HCT116 (cell line): ENCODE results near the gene ZNF823. TPM values are rescaled to one million over a fixed set of nuclear protein-coding genes. Genes with fewer than 3 reads are reported as not detected.

Source experiments
- ATAC-seq: fragments of 200-7000 bp; cut with Tn5 transposase; 2 replicates; pipeline ENCODE4 v1.9.1; 2020; ENCODE audit warnings: mild to moderate bottlenecking, moderate library complexity
- BruUV-seq: library from RNA; stranded (reverse); fragments of 400-500 nt; replicated peaks from 2 replicates; lab custom pipeline; 2021; lab: Mats Ljungman, UMichigan
- CTCF ChIA-PET: fragments of 300-600 bp; sonication (Branson Sonifier 250); formaldehyde crosslinking; loops from one replicate; lab custom pipeline; 2021; ENCODE audit warnings: antibody characterized with exemption; lab: Charles Lee
- POLR2A ChIA-PET: fragments of 300-600, 350-600 bp; sonication (Branson Sonifier 250); formaldehyde crosslinking; loops from one replicate; lab custom pipeline; 2021; ENCODE audit warnings: antibody characterized with exemption; lab: Charles Lee
- RAD21 ChIA-PET, 2 experiments: fragments of 300-600 bp; sonication (Branson Sonifier 250); formaldehyde crosslinking; loops; one replicate each; lab custom pipeline; 2023; ENCODE audit warnings: low total read pairs in 2 of 2; ENCODE audit not compliant: uncharacterized antibody in 2 of 2, unreplicated experiment in 2 of 2, low non-redundant PET in 1 of 2; lab: Charles Lee
- DNase-seq: peaks from one replicate; pipeline ENCODE4 v3.0.0-alpha.2; 2010; ENCODE audit warnings: low read depth, low spot score
- H2AFZ ChIP-seq: fragments of 200-600 bp; shearing (Covaris generic), sonication (generic); 2 replicates; pipeline ENCODE4 v1.6.1; 2017; ENCODE audit warnings: low read depth, mixed run types, mixed read lengths, antibody characterized with exemption, low read length; ENCODE audit not compliant: poor library complexity, severe bottlenecking
- H3K27ac ChIP-seq: 2 replicates; pipeline ENCODE4 v1.5.1; 2012; ENCODE audit warnings: low read depth, low read length
- H3K27me3 ChIP-seq: fragments of 200-600 bp; sonication (generic); 2 replicates; pipeline ENCODE4 v1.6.1; 2016; ENCODE audit warnings: mixed run types, low read length, mixed read lengths; ENCODE audit not compliant: insufficient read depth
- H3K36me3 ChIP-seq, 2 experiments: fragments of 200-500 bp in 1 of 2; fragments of 200-600 bp in 1 of 2; sonication (Bioruptor generic) in 1 of 2; sonication (generic) in 1 of 2; 2 replicates each; pipeline versions ENCODE4 v1.5.1 to v1.6.1; 2014 to 2016; ENCODE audit warnings: low read length in 2 of 2, inconsistent platforms in 1 of 2, mixed read lengths in 1 of 2, mixed run types in 1 of 2; ENCODE audit not compliant: insufficient read depth in 2 of 2, control insufficient read depth in 1 of 2
- H3K4me1 ChIP-seq, 2 experiments: fragments of 200-600 bp in 1 of 2; sonication (generic) in 1 of 2; 2 replicates each; pipeline versions ENCODE4 v1.5.1 to v1.6.1; 2012 to 2017; ENCODE audit warnings: low read length in 2 of 2, inconsistent platforms in 1 of 2, mild to moderate bottlenecking in 1 of 2, mixed read lengths in 1 of 2, mixed run types in 1 of 2, moderate library complexity in 1 of 2; ENCODE audit not compliant: insufficient read depth in 2 of 2, control insufficient read depth in 1 of 2
- H3K4me2 ChIP-seq: fragments of 200-600 bp; sonication (generic); 2 replicates; pipeline ENCODE4 v1.6.1; 2017; ENCODE audit warnings: mixed run types, low read length, mixed read lengths
- H3K4me3 ChIP-seq, 2 experiments: fragments of 200-600 bp in 1 of 2; sonication (generic) in 1 of 2; replicated peaks in 1 of 2; 2 replicates each; pipeline ENCODE4 v1.5.1; 2011 to 2016; ENCODE audit warnings: low read length in 2 of 2, control low read depth in 1 of 2, low read depth in 1 of 2, mild to moderate bottlenecking in 1 of 2, mixed read lengths in 1 of 2, mixed run types in 1 of 2
- H3K79me2 ChIP-seq: fragments of 200-600 bp; sonication (generic); 2 replicates; pipeline ENCODE4 v1.6.1; 2017; ENCODE audit warnings: mild to moderate bottlenecking, mixed run types, low read length, moderate library complexity, mixed read lengths; ENCODE audit not compliant: insufficient read depth
- H3K9ac ChIP-seq: fragments of 200-600 bp; sonication (generic); 2 replicates; pipeline ENCODE4 v1.6.1; 2016; ENCODE audit warnings: low read length, mixed read lengths
- H3K9me2 ChIP-seq: fragments of 200-600 bp; sonication (generic), shearing (Covaris generic); 2 replicates; pipeline ENCODE4 v1.6.1; 2017; ENCODE audit warnings: mixed run types, mild to moderate bottlenecking, moderate library complexity; ENCODE audit not compliant: insufficient read depth
- H3K9me3 ChIP-seq, 2 experiments: fragments of 200-500 bp in 1 of 2; fragments of 200-600 bp in 1 of 2; sonication (Bioruptor generic) in 1 of 2; sonication (generic) in 1 of 2; 2 replicates each; pipeline ENCODE4 v1.6.1; 2014 to 2017; ENCODE audit warnings: low read length in 2 of 2, mixed read lengths in 2 of 2, inconsistent platforms in 1 of 2, low read depth in 1 of 2, mild to moderate bottlenecking in 1 of 2, mixed run types in 1 of 2, moderate library complexity in 1 of 2; ENCODE audit not compliant: control insufficient read depth in 1 of 2, insufficient read depth in 1 of 2
- H4K20me1 ChIP-seq: fragments of 200-600 bp; sonication (generic), shearing (Covaris generic); 2 replicates; pipeline ENCODE4 v1.6.1; 2017; ENCODE audit warnings: mixed run types, mild to moderate bottlenecking, moderate library complexity; ENCODE audit not compliant: insufficient read depth
- CBX3 ChIP-seq: IDR thresholded peaks from 2 replicates; pipeline ENCODE4 v1.6.1; 2012; ENCODE audit warnings: low read depth
- CTCF ChIP-seq, 3 experiments: fragments of 200-600 bp in 1 of 3; sonication (generic) in 1 of 3; IDR thresholded peaks in 2 of 3; conservative IDR thresholded peaks in 1 of 3; 2 replicates each; pipeline ENCODE4 v1.5.1; 2012 to 2017; ENCODE audit warnings: low read depth in 2 of 3, low read length in 2 of 3, antibody characterized with exemption in 1 of 3, borderline replicate concordance in 1 of 3, control low read depth in 1 of 3, mild to moderate bottlenecking in 1 of 3, mixed read lengths in 1 of 3, mixed run types in 1 of 3, moderate library complexity in 1 of 3; ENCODE audit not compliant: insufficient read depth in 1 of 3
- EGR1 ChIP-seq: IDR thresholded peaks from 2 replicates; pipeline ENCODE4 v1.6.1; 2012; ENCODE audit warnings: low read depth
- EZH2 ChIP-seq: fragments of 200-600 bp; sonication (generic); IDR thresholded peaks from 2 replicates; pipeline ENCODE4 v1.6.1; 2017; ENCODE audit warnings: antibody characterized with exemption, mixed run types
- MAX ChIP-seq: IDR thresholded peaks from 2 replicates; pipeline ENCODE4 v1.6.1; 2012
- POLR2A ChIP-seq: IDR thresholded peaks from 2 replicates; pipeline ENCODE4 v1.7.0; 2011; ENCODE audit warnings: borderline replicate concordance; ENCODE audit not compliant: insufficient read depth, insufficient read length; ENCODE audit errors: extremely low read depth
- SIN3A ChIP-seq: IDR thresholded peaks from 2 replicates; pipeline ENCODE4 v1.6.1; 2012; ENCODE audit warnings: low read depth
- TCF7L2 ChIP-seq: IDR thresholded peaks from 2 replicates; pipeline ENCODE4 v1.7.0; 2011; ENCODE audit warnings: borderline replicate concordance, inconsistent platforms; ENCODE audit not compliant: insufficient read depth, insufficient read length; ENCODE audit errors: extremely low read depth
- YY1 ChIP-seq: IDR thresholded peaks from 2 replicates; pipeline ENCODE4 v1.6.1; 2011; ENCODE audit warnings: low read length, low read depth, moderate library complexity, mild to moderate bottlenecking; ENCODE audit not compliant: insufficient replicate concordance; ENCODE audit errors: extremely low read depth
- ZBTB33 ChIP-seq: IDR thresholded peaks from 2 replicates; pipeline ENCODE4 v1.6.1; 2011; ENCODE audit warnings: mild to moderate bottlenecking, low read length, moderate library complexity; ENCODE audit not compliant: insufficient replicate concordance; ENCODE audit errors: extremely low read depth
- ZFX ChIP-seq: fragments of 450-650 bp; IDR thresholded peaks from 2 replicates; pipeline ENCODE4 v1.6.1; 2017
- intact Hi-C: fragments of 100-400 bp; cut with micrococcal nuclease; formaldehyde crosslinking; loops from 2 replicates; pipeline ENCODE4 v1.10.0; 2022
- total RNA-seq: library from RNA; stranded (reverse); gene quantifications from one replicate; pipeline ENCODE4 v1.2.1, GENCODE V29; 2021; ENCODE audit not compliant: unreplicated experiment

The ZNF823 gene
- total RNA-seq, 1 experiment from 2014 or later: 4.7 TPM

- TF ChIP-seq CTCF (IDR thresholded peaks at IDR 0.05 in 2 of 3, conservative IDR thresholded peaks at IDR 0.05 in 1 of 3; ENCODE audit: borderline replicate concordance in 1 of 3, insufficient read depth in 1 of 3, low read depth in 2 of 3, low read length in 2 of 3): no peak
Measured at GRCh38 chr19:11759805-11760204, 21.1 kb upstream of the ZNF823 start (continued).

GRCh38 chr19:11756965-11757364 lies 18.2 kb upstream of the ZNF823 start:
- CTCF ChIA-PET: no interaction called here
- Histone ChIP-seq H3K9me3 (peaks cover 4 to 15% of the 10 kb centered on the region in 2 experiments; a peak in 2 of 4 replicates), H3K4me3 (no peak overlapping the region), H3K36me3 (no peaks in the 10 kb centered on the region), H3K9ac (no peak overlapping the region), H3K79me2 (no peaks in the 10 kb centered on the region), H3K4me2 (no peak overlapping the region), H3K27me3 (no peaks in the 10 kb centered on the region), H4K20me1 (no peaks in the 10 kb centered on the region), H3K9me2 (no peaks in the 10 kb centered on the region), H3K27ac (no peak overlapping the region), H3K4me1 (no peaks in the 10 kb centered on the region), H2AFZ (no peak overlapping the region)
- TF ChIP-seq SIN3A: no peak
- RAD21 ChIA-PET: no interaction called here
- no peak for DNase-seq
- BruUV-seq: no TSS peak
- POLR2A ChIA-PET: no interaction called here
- intact Hi-C loops: no loop called here
- ATAC-seq: no peak

GRCh38 chr19:11754663-11755062 lies 15.9 kb upstream of the ZNF823 start:
- no peak overlapping the region for H2AFZ ChIP-seq
- no peaks in the 10 kb centered on the region for H3K79me2 ChIP-seq
- BruUV-seq: no TSS peak
- no peaks in the 10 kb centered on the region for H3K4me1 ChIP-seq
- no peak overlapping the region for H3K4me2 ChIP-seq
- ChIA-PET RAD21 (no interaction called here), CTCF (no interaction called here), POLR2A (no interaction called here)
- H3K9me2 ChIP-seq: no peaks in the 10 kb centered on the region
- H3K27me3 ChIP-seq: no peaks in the 10 kb centered on the region
- no peaks in the 10 kb centered on the region for H3K36me3 ChIP-seq
- intact Hi-C loops: no loop called here
- H3K4me3 ChIP-seq: no peak overlapping the region
- DNase-seq (no peak), ATAC-seq (no peak)
- no peaks in the 10 kb centered on the region for H4K20me1 ChIP-seq
- no peak overlapping the region for H3K27ac ChIP-seq
- peaks cover 6 to 15% of the 10 kb centered on the region in 2 experiments; a peak in 2 of 4 replicates for H3K9me3 ChIP-seq
- H3K9ac ChIP-seq: no peak overlapping the region
- TF ChIP-seq ZFX (no peak), SIN3A (no peak), EGR1 (no peak), CBX3 (no peak), MAX (no peak), EZH2 (no peak), TCF7L2 (no peak), POLR2A (no peak), YY1 (no peak), ZBTB33 (no peak)
